Psoas muscle (tissue), 8 donors: ENCODE results near the gene FAM107B. TPM values are rescaled to one million over a fixed set of nuclear protein-coding genes. Genes with fewer than 3 reads are reported as not detected.

Experiments used
- ATAC-seq, 4 donors: fragments of 200-7000 bp; cut with Tn5 transposase; one replicate each; pipeline ENCODE4 v1.9.1; 2020; ENCODE audit warnings: moderate library complexity in 3 of 4, mild to moderate bottlenecking in 2 of 4
- DNase-seq, 2 donors: peaks; one replicate each; pipeline ENCODE4 v3.0.0-alpha.2; 2020
- H3K27ac ChIP-seq: fragments of 200-600 bp; one replicate; pipeline ENCODE4 v1.8.0; 2022
- H3K27me3 ChIP-seq, 3 donors: fragments of 200-600 bp in 1 of 3; one replicate each; pipeline versions ENCODE4 v1.6.1 to v1.8.0; 2013 to 2022; ENCODE audit warnings: low read length in 2 of 3, mild to moderate bottlenecking in 2 of 3, moderate library complexity in 1 of 3; ENCODE audit not compliant: insufficient read depth in 3 of 3
- H3K36me3 ChIP-seq, 2 donors: fragments of 200-600 bp in 1 of 2; one replicate each; pipeline versions ENCODE4 v1.6.1 to v1.8.0; 2013 to 2022; ENCODE audit warnings: low read depth in 1 of 2, mild to moderate bottlenecking in 1 of 2, moderate library complexity in 1 of 2; ENCODE audit not compliant: insufficient read depth in 1 of 2
- H3K4me1 ChIP-seq: fragments of 200-600 bp; one replicate; pipeline ENCODE4 v1.8.0; 2022
- H3K4me3 ChIP-seq: fragments of 200-600 bp; one replicate; pipeline ENCODE4 v1.8.0; 2022; ENCODE audit warnings: mild to moderate bottlenecking
- H3K9me3 ChIP-seq: fragments of 200-600 bp; one replicate; pipeline ENCODE4 v1.8.0; 2022
- WGBS, 3 donors: extraction: QIAGEN DNeasy Blood & Tissue Kit; methylation state at CpG; one replicate each; pipeline versions ENCODE4 v1.1.6 to v1.1.7; 2013; 5-methylcytosine and 5-hydroxymethylcytosine counted together
- intact Hi-C, 2 donors: fragments of 100-400 bp; cut with DNase I; formaldehyde crosslinking; loops; one replicate each; pipeline versions ENCODE4 v1.11.0 to v1.14.2; 2022
- polyA plus RNA-seq, 3 donors: library from polyadenylated mRNA; stranded (reverse); fragments of 200-250 nt; gene quantifications; one replicate each; pipeline ENCODE4 v1.2.3, GENCODE V29; 2013
- total RNA-seq, 4 donors: library from RNA; stranded (reverse); fragmentation: NEBNext Ultra II Directional in 2 of 4; extraction: Animal tissue kit (Norgen Biotek cat#: 25700) in 2 of 4; gene quantifications; one replicate each; pipeline versions ENCODE4 v1.2.1 to v1.2.4, GENCODE V29; 2021 to 2023
- TF ChIP-seq, protein P1 (sequence below): fragments of 200-600 bp; IDR thresholded peaks from one replicate; pipeline ENCODE4 v1.8.0; 2022; ENCODE audit warnings: antibody characterized with exemption
- donor health status: healthy with polysubstance abuse.
- donor health status: DM: no; HTN: no; CAD: no; lungs with moderate emphysema.
- donor health status: Bipolar disorder and iron deficiency.
- donor health status: healthy.
- donor health status: DM: yes; HTN: yes; CAD: no.
- donor health status: DM: no; HTN: no; CAD: no.
- donor health status: DM: no; HTN: no; CAD: no.
- donor health status: DM: yes; HTN: yes; CAD: no.

The FAM107B gene
- total and polyA plus RNA-seq, 7 donors = 1.0 to 3.1 (median 1.8) TPM

DNA sequence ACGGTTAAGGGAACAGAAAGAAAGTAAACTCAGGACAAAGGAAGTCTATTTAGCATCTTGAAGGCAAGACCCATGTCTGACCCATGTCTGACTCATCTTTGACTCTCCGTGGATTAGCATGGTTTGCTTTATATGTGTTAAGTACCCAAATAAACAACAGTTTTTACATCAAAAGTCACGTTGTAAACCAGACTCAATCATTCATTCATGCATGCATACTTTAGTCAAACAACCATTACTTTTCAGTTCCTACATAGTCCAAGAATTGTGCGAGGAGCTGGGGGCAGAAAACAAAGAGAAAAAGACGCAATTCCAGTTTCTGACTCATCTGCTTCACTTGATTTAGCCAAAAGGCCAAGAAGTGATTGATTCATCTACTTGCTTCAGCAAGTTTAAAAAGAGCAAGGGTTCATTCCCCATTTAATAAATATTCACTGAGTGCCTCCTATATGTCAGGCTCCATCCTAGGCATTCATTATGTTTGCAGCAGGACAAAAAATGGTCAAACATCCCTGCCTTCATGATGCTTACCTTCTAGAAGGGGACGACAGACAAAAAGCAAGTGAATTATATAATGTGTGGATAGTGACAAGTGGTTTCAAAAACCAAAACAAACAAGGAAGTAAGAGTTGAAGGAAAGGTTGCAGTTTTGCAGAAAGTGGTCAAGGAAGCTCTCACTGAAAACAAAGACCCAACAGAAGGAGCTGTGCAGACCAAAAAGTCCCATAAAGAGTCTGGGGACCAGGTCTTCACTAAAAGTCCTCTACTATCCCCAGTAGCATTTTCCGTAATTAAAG lies 116.2 kb downstream of the FAM107B start:
- WGBS, 3 donors = 68 to 75% (median 73%) methylated on average over 7 of the region's 7 CpGs
- H3K27ac ChIP-seq = no peak overlapping the region
- DNase-seq (no peak), ATAC-seq (no peak)
- intact Hi-C loops = no loop called here
- H3K27me3 ChIP-seq = no peaks in the 10 kb centered on the region
- H3K4me3 ChIP-seq = no peak overlapping the region
- TF ChIP-seq, protein P1, sequence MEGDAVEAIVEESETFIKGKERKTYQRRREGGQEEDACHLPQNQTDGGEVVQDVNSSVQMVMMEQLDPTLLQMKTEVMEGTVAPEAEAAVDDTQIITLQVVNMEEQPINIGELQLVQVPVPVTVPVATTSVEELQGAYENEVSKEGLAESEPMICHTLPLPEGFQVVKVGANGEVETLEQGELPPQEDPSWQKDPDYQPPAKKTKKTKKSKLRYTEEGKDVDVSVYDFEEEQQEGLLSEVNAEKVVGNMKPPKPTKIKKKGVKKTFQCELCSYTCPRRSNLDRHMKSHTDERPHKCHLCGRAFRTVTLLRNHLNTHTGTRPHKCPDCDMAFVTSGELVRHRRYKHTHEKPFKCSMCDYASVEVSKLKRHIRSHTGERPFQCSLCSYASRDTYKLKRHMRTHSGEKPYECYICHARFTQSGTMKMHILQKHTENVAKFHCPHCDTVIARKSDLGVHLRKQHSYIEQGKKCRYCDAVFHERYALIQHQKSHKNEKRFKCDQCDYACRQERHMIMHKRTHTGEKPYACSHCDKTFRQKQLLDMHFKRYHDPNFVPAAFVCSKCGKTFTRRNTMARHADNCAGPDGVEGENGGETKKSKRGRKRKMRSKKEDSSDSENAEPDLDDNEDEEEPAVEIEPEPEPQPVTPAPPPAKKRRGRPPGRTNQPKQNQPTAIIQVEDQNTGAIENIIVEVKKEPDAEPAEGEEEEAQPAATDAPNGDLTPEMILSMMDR = no peak
- no peaks in the 10 kb centered on the region for H3K36me3 ChIP-seq
- no peaks in the 10 kb centered on the region for H3K4me1 ChIP-seq
- H3K9me3 ChIP-seq = no peaks in the 10 kb centered on the region

DNA sequence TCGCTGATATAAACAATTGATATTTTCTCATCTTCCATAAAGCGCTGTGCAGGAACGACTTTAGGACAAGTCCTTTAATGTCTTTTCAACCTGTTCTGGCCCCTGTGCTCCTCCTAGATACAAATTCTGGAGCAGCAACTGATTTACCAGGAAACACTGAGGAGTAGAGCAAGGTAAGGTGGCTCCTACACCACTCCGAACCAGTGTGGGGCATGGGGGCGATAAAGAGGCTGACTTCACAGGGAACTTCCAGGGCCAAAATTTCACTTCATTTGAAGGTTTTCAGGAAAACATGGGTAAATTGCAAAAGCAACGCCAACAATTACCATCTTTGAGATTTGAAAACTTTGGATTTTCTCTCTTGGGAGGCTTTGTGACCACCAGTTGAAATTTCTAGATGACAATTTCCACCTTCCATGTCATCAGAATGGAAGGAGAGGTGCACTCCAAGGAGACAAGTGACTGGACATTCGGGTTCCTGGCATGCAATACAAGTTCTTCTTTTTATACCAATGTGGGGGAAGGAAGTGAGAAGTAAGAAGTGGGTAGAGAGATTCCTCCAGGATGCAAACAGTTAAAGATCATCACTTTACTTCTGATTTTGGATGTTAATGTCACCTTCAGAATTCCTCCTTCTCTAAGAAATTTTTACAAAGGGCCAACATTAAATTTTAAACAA lies 118.5 kb downstream of the FAM107B start:
- Histone ChIP-seq H3K27ac (no peak overlapping the region), H3K27me3 (no peaks in the 10 kb centered on the region), H3K4me1 (no peaks in the 10 kb centered on the region), H3K36me3 (no peaks in the 10 kb centered on the region), H3K9me3 (no peaks in the 10 kb centered on the region), H3K4me3 (no peak overlapping the region)
- TF ChIP-seq, protein P1 = no peak
- no peak for DNase-seq
- 82 to 83% (median 82%) methylated on average over 7 of the region's 7 CpGs for WGBS, 3 donors
- ATAC-seq = no peak
- intact Hi-C loops = no loop called here

GRCh38 chr10:14654821-14655382 lies 119.8 kb downstream of the FAM107B start:
- no peaks in the 10 kb centered on the region for H3K4me1 ChIP-seq
- H3K4me3 ChIP-seq = no peak overlapping the region
- DNase-seq = no peak
- intact Hi-C loops = no loop called here
- H3K27ac ChIP-seq = no peak overlapping the region
- no peaks in the 10 kb centered on the region for H3K36me3 ChIP-seq
- WGBS, 3 donors = 69 to 83% (median 73%) methylated on average over 3 of the region's 3 CpGs
- H3K27me3 ChIP-seq = no peaks in the 10 kb centered on the region
- H3K9me3 ChIP-seq = no peaks in the 10 kb centered on the region
- ATAC-seq = no peak
- TF ChIP-seq, protein P1 = no peak

- ATAC-seq (no peak), DNase-seq (no peak)
- Histone ChIP-seq H3K4me1 (no peaks in the 10 kb centered on the region), H3K9me3 (no peaks in the 10 kb centered on the region), H3K36me3 (no peaks in the 10 kb centered on the region), H3K27me3 (no peaks in the 10 kb centered on the region), H3K4me3 (no peak overlapping the region), H3K27ac (no peak overlapping the region)
- WGBS, 3 donors = 39 to 40% (median 40%) methylated on average over 8 of the region's 8 CpGs
- TF ChIP-seq, protein P1 = no peak
- intact Hi-C loops = no loop called here
Observed at GRCh38 chr10:14653271-14654161, 121.2 kb downstream of the FAM107B start.
